Stomach (tissue), 4 donors: ENCODE results near the gene LRGUK.

Experiments used
- EP300 ChIP-seq: sonication (generic); formaldehyde crosslinking; IDR thresholded peaks from one replicate; pipeline ENCODE4 v1.6.1; 2017; ENCODE audit warnings: antibody characterized with exemption
- POLR2A ChIP-seq, 4 donors: fragments of 450-650 bp; IDR thresholded peaks; one replicate each; pipeline ENCODE4 v1.6.1; 2016; ENCODE audit warnings: antibody characterized with exemption in 4 of 4, control low read depth in 2 of 4, mild to moderate bottlenecking in 1 of 4, moderate library complexity in 1 of 4
- POLR2AphosphoS5 ChIP-seq, 3 donors: sonication (generic); formaldehyde crosslinking; IDR thresholded peaks; one replicate each; pipeline ENCODE4 v1.6.1; 2016; ENCODE audit warnings: antibody characterized with exemption in 3 of 3
- TF ChIP-seq, protein P1 (sequence below), 7 experiments: fragments of 450-650 bp in 4 of 7; fragments of 200-600 bp in 3 of 7; sonication (generic) in 3 of 7; IDR thresholded peaks; one replicate each; pipeline ENCODE4 v1.5.1; 2016 to 2019; ENCODE audit warnings: antibody characterized with exemption in 7 of 7, control low read depth in 2 of 7, mild to moderate bottlenecking in 1 of 7

GRCh38 chr7:134126596-134126965 lies 559 bp upstream of the LRGUK start:
- TF ChIP-seq, protein P1, sequence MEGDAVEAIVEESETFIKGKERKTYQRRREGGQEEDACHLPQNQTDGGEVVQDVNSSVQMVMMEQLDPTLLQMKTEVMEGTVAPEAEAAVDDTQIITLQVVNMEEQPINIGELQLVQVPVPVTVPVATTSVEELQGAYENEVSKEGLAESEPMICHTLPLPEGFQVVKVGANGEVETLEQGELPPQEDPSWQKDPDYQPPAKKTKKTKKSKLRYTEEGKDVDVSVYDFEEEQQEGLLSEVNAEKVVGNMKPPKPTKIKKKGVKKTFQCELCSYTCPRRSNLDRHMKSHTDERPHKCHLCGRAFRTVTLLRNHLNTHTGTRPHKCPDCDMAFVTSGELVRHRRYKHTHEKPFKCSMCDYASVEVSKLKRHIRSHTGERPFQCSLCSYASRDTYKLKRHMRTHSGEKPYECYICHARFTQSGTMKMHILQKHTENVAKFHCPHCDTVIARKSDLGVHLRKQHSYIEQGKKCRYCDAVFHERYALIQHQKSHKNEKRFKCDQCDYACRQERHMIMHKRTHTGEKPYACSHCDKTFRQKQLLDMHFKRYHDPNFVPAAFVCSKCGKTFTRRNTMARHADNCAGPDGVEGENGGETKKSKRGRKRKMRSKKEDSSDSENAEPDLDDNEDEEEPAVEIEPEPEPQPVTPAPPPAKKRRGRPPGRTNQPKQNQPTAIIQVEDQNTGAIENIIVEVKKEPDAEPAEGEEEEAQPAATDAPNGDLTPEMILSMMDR (IDR thresholded peaks at IDR 0.05): no peak
- TF ChIP-seq POLR2AphosphoS5 (IDR thresholded peaks at IDR 0.05): no peak
- no peak for TF ChIP-seq POLR2A (IDR thresholded peaks at IDR 0.05)
- TF ChIP-seq EP300: no peak
